ENCODE data around the gene POPDC3.

- TF ChIP-seq, protein P1, sequence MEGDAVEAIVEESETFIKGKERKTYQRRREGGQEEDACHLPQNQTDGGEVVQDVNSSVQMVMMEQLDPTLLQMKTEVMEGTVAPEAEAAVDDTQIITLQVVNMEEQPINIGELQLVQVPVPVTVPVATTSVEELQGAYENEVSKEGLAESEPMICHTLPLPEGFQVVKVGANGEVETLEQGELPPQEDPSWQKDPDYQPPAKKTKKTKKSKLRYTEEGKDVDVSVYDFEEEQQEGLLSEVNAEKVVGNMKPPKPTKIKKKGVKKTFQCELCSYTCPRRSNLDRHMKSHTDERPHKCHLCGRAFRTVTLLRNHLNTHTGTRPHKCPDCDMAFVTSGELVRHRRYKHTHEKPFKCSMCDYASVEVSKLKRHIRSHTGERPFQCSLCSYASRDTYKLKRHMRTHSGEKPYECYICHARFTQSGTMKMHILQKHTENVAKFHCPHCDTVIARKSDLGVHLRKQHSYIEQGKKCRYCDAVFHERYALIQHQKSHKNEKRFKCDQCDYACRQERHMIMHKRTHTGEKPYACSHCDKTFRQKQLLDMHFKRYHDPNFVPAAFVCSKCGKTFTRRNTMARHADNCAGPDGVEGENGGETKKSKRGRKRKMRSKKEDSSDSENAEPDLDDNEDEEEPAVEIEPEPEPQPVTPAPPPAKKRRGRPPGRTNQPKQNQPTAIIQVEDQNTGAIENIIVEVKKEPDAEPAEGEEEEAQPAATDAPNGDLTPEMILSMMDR (IDR thresholded peaks at IDR 0.05) = no peak
- no peak for TF ChIP-seq POLR2A (IDR thresholded peaks at IDR 0.05)
Observed at GRCh38 chr6:105204331-105204730, 24.5 kb upstream of the POPDC3 start.
